H1 (cell line): ENCODE measurements around the gene KCNMA1. TPM values are rescaled to one million over a fixed set of nuclear protein-coding genes. Genes with fewer than 3 reads are reported as not detected.

Experiments used
- KDM5A ChIP-seq: fragments of 200-600 bp; IDR thresholded peaks from 2 replicates; pipeline ENCODE4 v1.7.1; 2012; ENCODE audit warnings: mild to moderate bottlenecking, low read length, inconsistent platforms, mixed read lengths
- RBBP5 ChIP-seq: IDR thresholded peaks from 2 replicates; pipeline ENCODE4 v1.7.1; 2012; ENCODE audit warnings: low read depth, mild to moderate bottlenecking, inconsistent platforms, low read length, moderate library complexity, borderline replicate concordance
- polyA plus RNA-seq, 7 experiments: library from polyadenylated mRNA; depleted of rRNA in 3 of 7; stranded (reverse) in 5 of 7; unstranded in 2 of 7; fragments of >200 nt in 5 of 7; fragments of 200-250 nt in 2 of 7; gene quantifications; 1 replicate in 5 of 7; 2 replicates in 1 of 7; 4 replicates in 1 of 7; pipeline versions ENCODE4 v1.2.1 to v1.2.3, GENCODE V29; 2011 to 2013; ENCODE audit warnings: missing spikeins in 2 of 7, mixed read lengths in 2 of 7
- total RNA-seq: library from RNA; stranded (reverse); fragmentation: NEBNext Ultra II Directional; extraction: Animal tissue kit (Norgen Biotek cat#: 25700); gene quantifications from 2 replicates; pipeline ENCODE4 v1.2.1, GENCODE V29; 2021

The KCNMA1 gene
- total and polyA plus RNA-seq, 2 of the 8 experiments (the other 6 are each of a cell fraction or from before 2014, with no cell fraction given): 10.2 to 11.1 TPM

- TF ChIP-seq RBBP5 (no peak), KDM5A (no peak)
- TF ChIP-seq, all 59 proteins: peak for 0
Measured at GRCh38 chr10:77513781-77514331, 123.8 kb downstream of the KCNMA1 start (continued).
